NT2/D1 (cell line): ENCODE measurements around the gene KLHL6.
A peak's percentile ranks its signal among the peaks of the same experiment; 100 is the strongest.

Experiments used
- DNase-seq: peaks from one replicate; pipeline ENCODE4 v3.0.0-alpha.2; 2011; ENCODE audit warnings: low read depth, low spot score
- H3K27me3 ChIP-seq: 2 replicates; pipeline ENCODE4 v1.6.0; 2011; ENCODE audit warnings: mild to moderate bottlenecking; ENCODE audit not compliant: insufficient read length, insufficient read depth
- H3K36me3 ChIP-seq: 2 replicates; pipeline ENCODE4 v1.6.1; 2011; ENCODE audit warnings: mild to moderate bottlenecking, low read length, mixed read lengths; ENCODE audit not compliant: insufficient read depth, insufficient read length
- H3K4me1 ChIP-seq: 2 replicates; pipeline ENCODE4 v1.5.1; 2011; ENCODE audit not compliant: insufficient read depth, insufficient read length
- H3K4me3 ChIP-seq: 2 replicates; pipeline ENCODE4 v1.5.1; 2011; ENCODE audit warnings: low read depth; ENCODE audit not compliant: insufficient read length
- H3K9ac ChIP-seq: 2 replicates; pipeline ENCODE4 v1.6.0; 2011; ENCODE audit warnings: low read depth; ENCODE audit not compliant: insufficient read length
- H3K9me3 ChIP-seq: 2 replicates; pipeline ENCODE4 v1.5.1; 2011; ENCODE audit warnings: mild to moderate bottlenecking, low read length; ENCODE audit not compliant: insufficient read depth
- SUZ12 ChIP-seq: IDR thresholded peaks from 2 replicates; pipeline ENCODE4 v1.6.1; 2011; ENCODE audit not compliant: insufficient read length, insufficient read depth; ENCODE audit errors: extremely low read depth
- YY1 ChIP-seq: IDR thresholded peaks from 2 replicates; pipeline ENCODE4 v1.6.1; 2011; ENCODE audit not compliant: insufficient read length, insufficient read depth
- ZNF274 ChIP-seq: IDR thresholded peaks from 2 replicates; pipeline ENCODE4 v1.6.1; 2011; ENCODE audit warnings: mild to moderate bottlenecking, low read depth, low read length

The KLHL6 gene

DNA sequence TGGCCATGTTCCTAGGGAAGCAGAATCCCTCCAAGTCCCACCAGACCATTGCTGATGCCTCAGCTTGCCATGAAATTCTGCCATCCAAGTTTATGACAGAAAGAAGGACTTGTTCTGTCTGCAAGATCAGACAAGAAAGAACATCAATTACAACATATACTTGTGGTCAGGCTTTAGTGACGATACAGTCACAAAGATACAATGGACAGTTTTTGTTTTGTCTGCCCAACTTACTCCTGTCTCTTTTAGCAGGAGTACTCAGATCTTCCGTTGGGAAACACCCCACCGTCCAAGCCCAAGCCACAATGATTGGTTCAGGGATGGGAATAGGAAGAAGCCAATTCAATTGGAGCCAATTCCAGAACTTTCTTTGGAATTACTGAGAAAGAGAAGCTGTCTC lies 15.7 kb downstream of the KLHL6 start:
- H3K4me3 ChIP-seq = no peak overlapping the region
- no peaks in the 10 kb centered on the region for H3K9me3 ChIP-seq
- no peak for DNase-seq
- no peaks in the 10 kb centered on the region for H3K36me3 ChIP-seq
- peaks cover 8% of the 10 kb centered on the region for H3K4me1 ChIP-seq
- H3K27me3 ChIP-seq = no peaks in the 10 kb centered on the region
- no peak overlapping the region for H3K9ac ChIP-seq
- no peak for TF ChIP-seq SUZ12
- TF ChIP-seq ZNF274 = no peak
- TF ChIP-seq YY1 = no peak

DNA sequence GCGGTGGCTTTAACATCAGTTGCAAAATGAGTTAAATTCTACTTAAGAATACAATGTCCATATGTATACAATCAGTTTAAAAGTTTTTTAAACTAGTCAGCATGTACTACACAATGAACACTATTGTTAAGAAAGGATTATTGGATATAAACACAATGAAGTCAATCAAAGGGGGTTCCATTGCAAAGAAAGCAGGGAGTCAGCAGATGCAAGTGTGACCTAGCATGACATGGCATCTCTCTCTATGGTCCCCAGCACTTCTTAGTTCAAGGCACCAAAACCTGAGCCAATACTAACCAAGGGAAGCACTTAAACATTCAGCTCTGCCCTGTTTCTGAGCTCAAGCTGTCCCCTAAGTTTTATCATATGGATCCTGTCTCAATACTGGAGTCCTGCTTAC lies 17.0 kb downstream of the KLHL6 start:
- H3K4me3 ChIP-seq = no peak overlapping the region
- TF ChIP-seq SUZ12 (no peak), ZNF274 (no peak), YY1 (no peak)
- peaks cover 6% of the 10 kb centered on the region for H3K4me1 ChIP-seq
- H3K9ac ChIP-seq = no peak overlapping the region
- DNase-seq = no peak
- no peaks in the 10 kb centered on the region for H3K9me3 ChIP-seq
- H3K36me3 ChIP-seq = no peaks in the 10 kb centered on the region
- H3K27me3 ChIP-seq = no peaks in the 10 kb centered on the region

DNA sequence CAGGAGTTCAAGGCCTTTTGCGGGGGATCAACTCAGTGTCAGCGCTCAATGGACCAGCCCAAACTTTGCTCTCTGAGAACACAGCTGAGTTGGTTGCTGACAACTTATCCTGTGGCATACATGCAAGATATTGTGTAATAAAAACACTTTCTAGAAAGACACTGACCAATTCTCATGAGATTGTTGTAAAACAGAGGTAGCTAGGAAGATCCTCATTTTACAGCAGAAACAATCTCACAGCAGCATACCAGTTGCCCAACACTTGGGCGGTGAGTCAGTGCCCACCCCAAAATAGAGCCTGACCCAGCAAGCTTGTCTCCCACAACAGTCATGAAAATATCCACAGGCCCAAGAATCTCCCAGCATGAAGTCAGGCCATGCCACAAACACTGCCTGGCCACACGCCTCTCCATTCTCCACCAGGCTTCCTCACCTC lies 18.2 kb downstream of the KLHL6 start:
- H3K9ac ChIP-seq = no peak overlapping the region
- H3K36me3 ChIP-seq = no peaks in the 10 kb centered on the region
- H3K27me3 ChIP-seq = no peaks in the 10 kb centered on the region
- H3K9me3 ChIP-seq = peaks cover under 1% of the 10 kb centered on the region; the same call in 1 of the 2 replicates
- no peak for DNase-seq
- no peak overlapping the region for H3K4me3 ChIP-seq
- TF ChIP-seq YY1 = no peak
- TF ChIP-seq ZNF274 = no peak
- TF ChIP-seq SUZ12 = no peak
- H3K4me1 ChIP-seq = peaks cover 10% of the 10 kb centered on the region

DNA sequence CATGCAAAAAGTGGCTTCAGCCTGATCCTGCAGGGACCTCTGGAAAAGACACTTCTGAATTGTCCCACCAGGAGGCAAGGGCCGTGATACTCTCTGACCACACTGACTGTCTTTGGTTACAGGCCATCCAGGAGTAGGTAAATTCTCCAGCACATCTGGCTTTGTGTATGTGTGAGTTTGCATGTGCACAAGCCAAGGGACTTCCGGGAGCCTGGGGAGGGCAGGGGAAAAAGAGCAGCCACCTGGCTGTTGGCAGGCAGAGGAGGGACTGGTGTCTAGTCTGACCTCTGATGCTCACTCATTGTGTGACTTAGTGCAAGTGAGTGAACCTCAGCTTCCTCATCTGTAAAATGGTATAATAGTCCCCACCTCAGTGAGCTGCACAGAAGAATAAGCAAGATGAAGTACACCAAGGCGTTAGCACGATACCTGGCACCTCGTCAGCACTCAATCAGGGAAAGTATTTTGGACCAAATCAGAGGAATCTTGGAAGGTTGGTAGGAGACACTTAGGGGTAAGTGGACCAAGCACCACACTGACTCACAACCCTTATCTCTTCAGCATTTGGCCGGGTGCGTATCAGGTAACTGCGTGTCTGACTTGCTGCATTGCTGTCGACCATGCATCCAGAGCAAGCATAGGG lies 19.1 kb downstream of the KLHL6 start:
- Histone ChIP-seq H3K4me3 (no peak overlapping the region), H3K36me3 (no peaks in the 10 kb centered on the region), H3K27me3 (no peaks in the 10 kb centered on the region), H3K9ac (no peak overlapping the region), H3K4me1 (peaks cover 11% of the 10 kb centered on the region), H3K9me3 (peaks cover 5% of the 10 kb centered on the region; the same call in 1 of the 2 replicates)
- no peak for DNase-seq
- TF ChIP-seq YY1 (no peak), SUZ12 (no peak), ZNF274 (no peak)

DNA sequence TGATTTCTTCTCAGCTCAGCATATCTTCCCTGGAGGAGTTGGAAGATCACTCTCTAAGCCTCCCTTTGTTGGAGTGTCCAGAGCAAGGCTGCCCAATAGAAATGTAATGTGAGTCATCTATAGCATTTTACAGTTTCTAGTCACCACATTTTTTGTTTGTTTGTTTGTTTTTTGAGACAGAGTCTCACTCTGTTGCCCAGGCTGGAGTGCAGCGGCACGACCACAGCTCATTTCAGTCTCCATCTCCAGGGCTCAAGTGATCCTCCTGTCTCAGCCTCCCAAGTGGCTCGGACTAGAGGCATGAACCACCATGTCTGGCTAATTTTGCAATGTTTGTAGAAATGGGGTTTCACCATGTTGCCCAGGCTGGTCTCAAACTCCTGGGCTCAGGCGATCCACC lies 21.3 kb downstream of the KLHL6 start:
- Histone ChIP-seq H3K4me1 (peaks cover 11% of the 10 kb centered on the region), H3K27me3 (no peaks in the 10 kb centered on the region), H3K9me3 (peaks cover 5% of the 10 kb centered on the region; the same call in 1 of the 2 replicates), H3K9ac (peak overlapping the region; percentile 57), H3K4me3 (no peak overlapping the region), H3K36me3 (no peaks in the 10 kb centered on the region)
- TF ChIP-seq ZNF274 = no peak
- TF ChIP-seq SUZ12 = no peak
- no peak for DNase-seq

- Histone ChIP-seq H3K4me3 (peak overlapping the region; percentile 8), H3K4me1 (peaks cover 11% of the 10 kb centered on the region), H3K36me3 (no peaks in the 10 kb centered on the region), H3K9me3 (peaks cover 5% of the 10 kb centered on the region; the same call in 1 of the 2 replicates), H3K27me3 (no peaks in the 10 kb centered on the region), H3K9ac (peak overlapping the region; percentile 57)
- no peak for DNase-seq
- TF ChIP-seq SUZ12 (no peak), YY1 (no peak), ZNF274 (no peak)
Measured at GRCh38 chr3:183533412-183534132, 21.9 kb downstream of the KLHL6 start.

- Histone ChIP-seq H3K4me1 (peaks cover 11% of the 10 kb centered on the region), H3K9ac (no peak overlapping the region), H3K9me3 (peaks cover 5% of the 10 kb centered on the region; the same call in 1 of the 2 replicates), H3K4me3 (no peak overlapping the region), H3K27me3 (no peaks in the 10 kb centered on the region), H3K36me3 (no peaks in the 10 kb centered on the region)
- TF ChIP-seq YY1 (no peak), ZNF274 (no peak), SUZ12 (no peak)
- no peak for DNase-seq
Measured at GRCh38 chr3:183532620-183533411, 22.7 kb downstream of the KLHL6 start.
